T-helper 22 cell (primary cell): ENCODE data around the gene STARD6.
"Not testable (repeated sequence)": the region's sequence is repeated elsewhere in the genome, so short reads cannot be mapped to it uniquely, and the experiment has no call there.

Experiments used
- DNase-seq: peaks from one replicate; pipeline ENCODE4 v3.0.0-alpha.2; 2020; ENCODE audit warnings: low read depth

STARD6 gene

GRCh38 chr18:54335638-54336173 lies 22.0 kb downstream of the STARD6 start:
- DNase-seq, result no peak

DNA sequence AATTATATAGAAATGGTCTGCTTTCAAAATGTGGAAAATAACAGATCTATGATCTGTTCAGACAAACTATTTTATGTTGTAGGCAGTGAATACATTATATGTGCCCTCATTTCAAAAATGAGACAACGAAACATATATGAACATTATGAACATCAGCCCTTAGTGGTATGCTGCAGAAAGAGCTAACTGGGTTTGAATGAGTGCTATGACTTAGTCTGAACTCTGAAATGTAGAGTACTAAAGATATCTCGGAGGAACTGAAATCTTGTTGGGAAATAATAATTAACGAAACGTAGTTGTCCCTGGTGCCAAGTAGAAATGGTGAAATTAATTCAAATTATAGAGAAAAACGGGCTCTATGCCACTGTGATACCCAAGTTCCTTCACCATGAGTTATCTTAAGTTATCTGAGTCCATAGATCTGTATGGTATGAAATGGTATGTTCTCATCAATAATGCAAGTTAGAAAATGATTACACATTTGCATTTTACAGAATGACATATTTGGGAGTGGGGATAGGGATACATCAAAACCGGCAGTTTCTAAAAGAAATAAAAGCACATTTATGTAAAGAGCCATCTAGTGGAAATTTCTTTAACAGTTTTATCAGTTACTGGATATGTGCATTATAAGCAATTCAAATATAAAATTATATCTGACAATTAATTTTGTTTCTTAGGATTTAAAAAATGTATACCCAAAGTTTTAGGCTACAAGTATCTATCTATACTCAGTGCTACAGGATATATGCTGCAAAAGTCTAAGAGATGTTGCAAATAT lies 26.7 kb downstream of the STARD6 start:
- no peak for DNase-seq

DNA sequence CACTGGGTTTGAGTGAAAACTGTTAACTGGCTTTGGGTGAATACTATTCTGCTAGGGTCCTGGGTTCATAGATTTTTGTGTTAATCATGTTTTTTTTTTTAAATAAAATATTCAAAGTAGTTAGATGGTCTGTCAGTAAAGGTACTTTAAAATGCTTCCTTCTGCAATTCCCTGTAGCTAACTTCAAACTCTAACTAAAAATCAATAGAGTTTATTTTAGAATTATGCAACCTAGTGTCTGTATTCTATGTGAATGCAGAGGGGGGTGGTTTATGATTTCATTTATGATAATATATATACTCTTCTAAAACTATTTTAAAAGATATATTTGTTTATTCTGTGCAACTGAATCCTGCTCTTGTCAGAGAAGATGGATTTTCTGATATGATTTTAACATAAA lies 27.9 kb downstream of the STARD6 start:
- no peak for DNase-seq

- DNase-seq, result no peak
Measured at GRCh38 chr18:54327818-54328217, 29.8 kb downstream of the STARD6 start.

DNA sequence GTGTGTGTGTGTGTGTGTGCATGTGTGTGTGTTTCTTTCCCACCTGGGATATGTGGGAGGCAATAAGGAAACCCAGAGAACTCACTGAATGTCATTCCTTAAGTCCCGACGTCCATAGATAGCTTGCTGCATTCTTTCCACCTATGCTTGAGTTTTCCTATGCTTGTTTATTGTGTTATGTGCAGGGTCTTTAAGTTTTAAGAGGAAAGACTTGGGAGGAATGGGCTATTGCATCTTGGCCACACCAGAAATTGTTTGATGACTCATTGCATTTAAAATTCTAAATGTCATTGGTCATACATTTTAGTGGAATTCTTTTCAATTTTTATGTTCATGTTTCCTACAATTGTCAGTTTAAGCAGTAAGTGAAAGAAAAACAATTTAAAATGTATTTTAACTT lies 33.7 kb downstream of the STARD6 start:
- no peak for DNase-seq

- DNase-seq, result no peak
Measured at GRCh38 chr18:54323561-54323960, 34.1 kb downstream of the STARD6 start.

DNA sequence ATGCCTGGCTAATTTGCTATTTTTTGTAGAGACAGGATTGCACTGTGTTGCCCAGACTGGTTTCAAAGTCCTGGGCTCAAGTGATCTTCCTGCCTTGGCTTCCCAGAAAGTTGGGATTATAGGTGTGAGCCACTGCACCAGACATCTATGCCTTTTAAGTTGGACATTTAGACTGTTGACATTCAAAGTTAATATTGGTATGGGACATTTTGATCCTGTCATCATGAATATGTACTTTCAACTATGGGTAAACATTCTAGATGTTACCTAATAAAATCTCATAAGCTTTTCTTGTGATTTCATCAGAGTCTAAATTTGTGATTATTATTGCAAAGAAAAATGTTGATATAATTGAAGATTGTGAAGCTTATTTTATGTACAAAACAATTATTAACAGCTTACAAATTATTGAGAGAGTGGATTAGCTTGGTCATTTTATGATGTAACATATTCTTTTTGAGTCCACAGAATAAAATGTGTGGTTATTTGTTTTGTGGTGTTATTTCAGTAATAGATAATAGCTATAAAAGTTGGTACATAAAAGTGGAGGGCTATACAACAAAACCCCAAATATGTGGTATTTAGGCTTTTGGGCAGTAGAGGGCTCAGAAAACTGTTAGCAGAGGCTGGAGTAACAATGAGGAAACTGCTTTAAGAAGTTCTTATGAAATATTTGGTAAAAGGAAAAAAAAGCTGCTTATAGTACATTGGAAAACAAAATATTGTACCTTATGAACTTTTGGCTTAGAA lies 41.4 kb downstream of the STARD6 start:
- DNase-seq, result no peak

DNA sequence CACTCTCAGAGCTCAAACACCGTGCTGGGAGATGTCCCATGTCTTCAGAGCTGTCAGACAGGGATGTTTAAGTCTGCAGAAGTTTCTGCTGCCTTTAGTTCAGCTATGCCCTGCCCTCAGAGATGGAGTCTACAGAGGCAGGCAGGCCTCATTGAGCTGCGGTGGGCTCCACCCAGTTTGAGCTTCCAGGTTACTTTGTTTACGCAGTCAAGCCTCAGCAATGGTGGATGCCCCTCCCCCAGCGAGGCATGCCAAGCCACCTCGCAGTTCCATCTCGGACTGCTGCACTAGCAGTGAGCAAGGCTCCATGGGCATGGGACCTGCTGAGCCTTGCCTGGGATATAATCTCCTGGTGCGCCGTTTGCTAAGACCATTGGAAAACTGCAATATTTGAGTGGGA lies 48.1 kb downstream of the STARD6 start:
- DNase-seq, result not testable (repeated sequence)

DNA sequence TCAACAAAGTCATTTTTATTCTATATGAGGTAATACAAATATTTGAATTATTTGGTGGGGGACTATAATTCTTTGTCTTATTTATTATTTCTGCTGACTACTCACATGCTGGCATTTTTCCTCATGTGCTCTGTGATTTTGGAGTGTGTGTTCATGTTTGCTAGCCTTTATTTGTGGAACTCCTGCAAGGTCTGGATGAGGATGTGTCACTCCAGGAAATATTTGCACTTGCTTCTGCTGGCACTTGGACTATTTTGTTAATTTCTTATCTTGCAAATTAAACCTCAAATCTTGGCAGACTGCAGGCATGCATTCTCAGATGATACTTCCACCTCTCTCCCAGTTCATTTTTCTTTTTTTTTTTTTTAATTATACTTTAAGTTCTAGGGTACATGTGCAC lies 54.2 kb downstream of the STARD6 start:
- no peak for DNase-seq

GRCh38 chr18:54298991-54299390 lies 58.7 kb downstream of the STARD6 start:
- DNase-seq, result not testable (repeated sequence)

GRCh38 chr18:54296062-54296461 lies 61.6 kb downstream of the STARD6 start:
- DNase-seq, result no peak

GRCh38 chr18:54294274-54294673 lies 63.4 kb downstream of the STARD6 start:
- no peak for DNase-seq

DNA sequence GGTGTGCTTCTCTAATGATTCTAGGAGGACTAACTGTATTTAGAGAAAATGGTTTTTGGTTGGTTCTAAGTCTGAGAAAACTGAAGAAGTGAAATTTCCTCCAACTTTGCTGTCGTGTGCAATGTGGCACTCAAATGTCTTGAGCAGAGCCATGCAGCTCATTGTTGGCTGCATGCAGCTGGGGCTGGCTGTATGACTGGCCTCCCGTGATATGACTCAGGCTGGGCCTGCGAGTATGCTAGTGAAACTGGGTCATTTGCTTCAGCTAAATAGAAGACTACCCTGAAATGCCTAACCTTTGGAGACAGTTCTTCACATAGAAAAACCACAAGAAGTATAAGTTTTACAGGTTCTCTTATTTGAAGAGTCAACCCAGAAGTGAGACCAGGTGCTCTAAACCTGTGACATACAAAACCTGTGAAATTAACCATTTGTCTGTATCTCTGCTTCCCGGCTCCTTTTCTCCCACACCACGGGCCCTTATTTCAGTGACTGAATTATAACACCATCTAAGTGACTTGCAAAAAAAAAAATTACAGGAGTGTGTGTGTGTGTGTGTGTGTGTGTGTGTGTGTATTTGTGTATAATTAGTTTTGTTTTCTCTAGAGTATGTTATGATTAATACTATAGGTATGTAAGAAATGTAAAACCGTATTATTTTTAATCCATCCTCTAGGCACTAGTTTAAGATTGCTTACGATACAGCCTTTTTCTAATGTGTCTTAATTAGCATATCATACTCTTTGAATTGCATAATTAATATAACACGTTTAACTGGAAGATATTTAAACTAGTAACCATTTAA lies 72.5 kb downstream of the STARD6 start:
- peak; percentile 28 for DNase-seq

GRCh38 chr18:54284535-54284934 lies 73.1 kb downstream of the STARD6 start:
- no peak for DNase-seq

DNA sequence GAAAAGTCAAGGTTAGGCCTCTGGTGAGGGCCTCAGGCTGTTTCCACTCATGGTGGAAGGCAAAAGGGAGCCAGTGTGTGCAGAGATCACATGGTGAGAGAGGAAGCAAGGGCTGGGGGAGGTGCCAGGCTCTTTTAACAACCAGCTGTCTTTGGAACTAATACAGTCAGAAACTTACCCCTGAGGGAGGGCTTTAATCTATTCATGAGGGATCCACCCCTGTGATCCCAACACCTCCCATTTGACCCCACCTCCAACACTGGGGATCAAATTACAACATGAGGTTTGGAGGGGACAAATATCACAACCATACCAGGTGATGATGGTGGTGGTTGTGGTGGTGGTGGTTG lies 77.5 kb downstream of the STARD6 start:
- no peak for DNase-seq

GRCh38 chr18:54279477-54280219 lies 78.0 kb downstream of the STARD6 start:
- DNase-seq, result no peak

DNA sequence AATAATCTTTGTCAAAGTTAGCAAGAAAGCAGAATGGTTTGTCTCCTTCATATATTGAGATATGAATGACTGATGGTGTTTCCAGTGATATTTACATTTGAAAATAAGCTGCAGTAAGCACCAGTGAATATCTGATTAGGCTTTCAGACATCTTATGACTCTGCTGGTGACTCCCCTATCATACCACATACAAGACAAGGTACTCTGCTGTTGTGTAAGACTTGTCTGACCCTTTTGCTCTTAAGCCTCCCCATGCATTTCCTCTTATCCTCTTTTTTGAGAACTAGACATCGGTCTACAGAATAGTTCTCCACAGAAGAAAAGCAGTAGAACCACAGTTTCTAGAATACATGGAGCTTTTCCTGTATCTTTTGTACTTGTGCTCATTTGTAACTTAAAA lies 79.0 kb downstream of the STARD6 start:
- no peak for DNase-seq

DNA sequence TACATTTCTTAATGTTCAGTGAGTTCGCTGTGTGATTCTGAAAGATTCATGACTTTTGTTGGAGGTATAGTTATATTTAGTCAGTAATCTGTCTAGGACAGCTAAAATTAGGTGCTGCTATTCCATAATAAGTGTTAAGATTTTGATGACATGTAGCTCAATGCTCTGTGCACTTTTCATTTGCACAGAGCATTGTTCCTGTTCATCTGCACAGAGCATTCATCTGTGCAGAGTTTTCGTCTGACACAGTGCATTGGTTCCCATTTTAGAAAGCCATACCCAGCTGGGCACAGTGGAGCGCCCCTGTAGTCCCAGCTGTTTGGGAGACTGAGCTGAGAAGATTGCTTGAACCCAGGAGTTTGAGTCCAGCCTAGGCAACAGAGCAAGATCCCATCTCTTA lies 79.8 kb downstream of the STARD6 start:
- DNase-seq, result no peak
